GM19099 (cell line): ENCODE data around the gene IGFBP3.

Experiments
- POLR2A ChIP-seq: IDR thresholded peaks from 3 replicates; pipeline ENCODE4 v1.6.1; 2011; ENCODE audit warnings: low read depth; ENCODE audit not compliant: insufficient read length; ENCODE audit errors: extremely low read depth

The IGFBP3 gene

DNA sequence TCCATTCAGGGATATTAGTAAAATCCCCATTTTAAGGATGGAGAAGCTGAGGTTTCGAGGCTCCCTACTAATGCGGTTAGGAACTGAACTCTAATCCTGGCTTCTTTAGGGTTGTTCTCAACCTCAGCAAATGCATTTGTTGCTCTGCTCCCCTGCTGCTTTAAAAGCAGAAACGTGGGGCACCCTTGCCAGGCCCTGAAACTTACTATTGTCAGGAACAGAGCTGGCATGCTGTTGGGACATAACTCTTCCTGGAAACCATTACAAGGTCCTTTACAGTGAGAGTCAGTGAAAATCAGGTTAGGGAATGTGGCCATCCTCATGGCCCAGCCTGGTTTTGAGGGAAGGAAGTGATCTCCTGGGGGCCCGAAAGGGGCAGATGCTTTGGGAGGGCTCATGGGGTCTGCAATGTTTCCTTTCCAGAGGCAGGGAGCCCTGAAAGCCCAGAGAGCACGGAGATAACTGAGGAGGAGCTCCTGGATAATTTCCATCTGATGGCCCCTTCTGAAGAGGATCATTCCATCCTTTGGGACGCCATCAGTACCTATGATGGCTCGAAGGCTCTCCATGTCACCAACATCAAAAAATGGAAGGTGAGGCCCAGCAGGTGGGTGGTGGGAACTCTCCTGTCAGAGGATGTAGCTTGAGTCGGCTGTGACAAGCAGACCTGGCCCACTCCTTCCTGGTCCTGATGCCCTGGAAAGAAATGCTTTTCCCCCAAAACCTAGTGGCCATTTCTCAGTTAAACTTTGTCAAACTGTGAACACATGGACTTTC lies 30.8 kb downstream of the IGFBP3 start:
- no peak for TF ChIP-seq POLR2A

DNA sequence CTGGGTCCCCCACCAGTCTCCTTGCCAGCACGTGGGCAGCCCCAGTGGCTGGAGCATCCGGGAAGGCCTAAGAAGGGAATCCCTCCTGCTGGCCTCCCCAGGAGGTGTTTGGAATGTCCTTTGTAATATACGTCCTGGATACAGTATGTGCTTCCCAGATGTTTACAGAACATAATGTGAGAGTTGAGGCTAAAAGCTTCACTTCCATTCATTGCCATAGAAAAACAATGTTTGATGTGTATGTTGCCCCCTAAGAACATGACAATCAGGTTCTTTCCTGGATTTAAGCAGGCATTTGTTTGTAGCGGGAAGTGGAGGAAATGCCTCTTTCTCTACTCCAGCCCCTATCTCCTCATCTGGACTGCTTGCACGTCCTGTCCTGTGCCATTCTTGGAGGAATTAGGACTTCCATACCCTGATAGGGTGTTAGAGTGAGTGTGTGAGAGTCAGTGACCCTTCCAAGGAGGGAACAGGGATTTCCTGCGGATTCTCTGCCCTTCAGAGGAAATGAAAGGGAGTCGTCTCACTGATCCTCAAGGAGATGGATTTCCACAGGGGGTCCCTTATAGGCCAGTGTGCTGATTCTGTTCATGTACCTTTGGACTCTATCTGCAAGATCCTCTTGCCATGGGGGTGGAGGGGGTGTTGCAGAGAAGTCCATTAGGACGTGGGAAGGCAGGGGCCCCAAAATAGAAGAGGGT lies 31.6 kb downstream of the IGFBP3 start:
- no peak for TF ChIP-seq POLR2A

DNA sequence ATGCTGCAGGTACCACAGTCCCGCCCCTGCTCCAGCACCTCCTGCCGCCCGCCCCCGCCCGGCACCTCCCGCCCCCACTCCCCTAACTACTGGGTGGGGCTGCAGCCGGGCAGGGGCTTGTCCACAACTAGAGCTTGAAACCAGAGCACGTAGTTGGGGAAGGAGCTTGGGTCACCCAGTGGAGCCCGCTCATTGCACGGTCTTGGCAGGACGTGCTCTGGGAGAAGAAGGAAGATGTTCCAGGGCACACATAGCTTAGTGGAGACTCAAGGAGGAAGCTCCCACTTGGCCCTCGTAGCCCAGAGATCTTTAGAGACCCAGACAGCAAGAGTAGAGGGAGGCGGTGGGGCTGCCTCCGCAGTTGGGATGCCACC lies 32.1 kb downstream of the IGFBP3 start:
- TF ChIP-seq POLR2A, result no peak

DNA sequence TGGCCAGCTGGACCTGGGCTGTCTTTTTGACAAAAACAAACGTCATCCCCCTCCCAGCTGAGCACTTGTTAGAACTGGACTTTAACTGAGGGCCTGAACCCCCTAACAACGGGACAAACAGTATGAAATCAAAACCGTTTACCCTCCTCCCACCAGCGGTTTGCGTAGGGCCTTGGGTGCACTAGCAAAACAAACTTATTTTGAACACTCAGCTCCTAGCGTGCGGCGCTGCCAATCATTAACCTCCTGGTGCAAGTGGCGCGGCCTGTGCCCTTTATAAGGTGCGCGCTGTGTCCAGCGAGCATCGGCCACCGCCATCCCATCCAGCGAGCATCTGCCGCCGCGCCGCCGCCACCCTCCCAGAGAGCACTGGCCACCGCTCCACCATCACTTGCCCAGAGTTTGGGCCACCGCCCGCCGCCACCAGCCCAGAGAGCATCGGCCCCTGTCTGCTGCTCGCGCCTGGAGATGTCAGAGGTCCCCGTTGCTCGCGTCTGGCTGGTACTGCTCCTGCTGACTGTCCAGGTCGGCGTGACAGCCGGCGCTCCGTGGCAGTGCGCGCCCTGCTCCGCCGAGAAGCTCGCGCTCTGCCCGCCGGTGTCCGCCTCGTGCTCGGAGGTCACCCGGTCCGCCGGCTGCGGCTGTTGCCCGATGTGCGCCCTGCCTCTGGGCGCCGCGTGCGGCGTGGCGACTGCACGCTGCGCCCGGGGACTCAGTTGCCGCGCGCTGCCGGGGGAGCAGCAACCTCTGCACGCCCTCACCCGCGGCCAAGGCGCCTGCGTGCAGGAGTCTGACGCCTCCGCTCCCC lies 32.7 kb downstream of the IGFBP3 start, which contains the start of gene IGFBP1:
Gene IGFBP1 (plus strand): TSS at position 304 of the 808 bp plus-strand sequence. CDS start 165 bp downstream, at position 469.
- TF ChIP-seq POLR2A, result no peak

DNA sequence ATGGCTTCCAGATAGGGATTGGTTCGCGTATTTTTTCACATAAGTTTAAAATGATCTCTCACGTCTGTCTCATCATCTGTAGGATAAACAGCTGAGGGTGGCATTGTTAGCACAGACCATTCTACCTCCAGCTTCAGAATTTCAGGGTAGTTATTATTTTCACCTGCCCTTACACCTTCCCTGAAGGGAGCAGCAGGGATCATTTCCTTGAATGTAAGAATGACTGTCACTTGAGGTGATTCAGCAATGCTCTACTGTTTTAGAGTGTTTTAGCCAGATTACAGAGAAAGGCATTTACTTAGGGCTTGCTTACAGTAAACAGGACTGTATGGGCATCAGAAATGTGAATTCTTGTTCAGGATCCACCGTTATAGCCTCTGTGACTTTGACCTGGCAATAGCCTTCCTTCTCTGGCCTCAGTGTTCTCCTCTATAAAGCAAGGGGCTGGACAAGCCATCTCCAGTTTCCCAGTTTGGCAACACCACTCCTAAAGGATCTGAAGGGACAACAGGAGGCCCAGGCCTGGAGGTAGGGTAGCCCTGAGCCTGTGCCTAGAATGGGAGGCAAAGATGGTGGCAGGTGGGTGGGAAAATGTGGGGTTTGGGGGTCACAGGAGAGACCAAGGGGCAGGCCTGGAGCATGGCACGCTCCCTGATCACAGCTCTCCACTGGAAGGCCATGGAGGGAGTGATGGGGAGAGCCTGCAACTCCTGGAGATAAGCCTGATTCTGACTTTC lies 34.0 kb downstream of the IGFBP3 start:
- no peak for TF ChIP-seq POLR2A

DNA sequence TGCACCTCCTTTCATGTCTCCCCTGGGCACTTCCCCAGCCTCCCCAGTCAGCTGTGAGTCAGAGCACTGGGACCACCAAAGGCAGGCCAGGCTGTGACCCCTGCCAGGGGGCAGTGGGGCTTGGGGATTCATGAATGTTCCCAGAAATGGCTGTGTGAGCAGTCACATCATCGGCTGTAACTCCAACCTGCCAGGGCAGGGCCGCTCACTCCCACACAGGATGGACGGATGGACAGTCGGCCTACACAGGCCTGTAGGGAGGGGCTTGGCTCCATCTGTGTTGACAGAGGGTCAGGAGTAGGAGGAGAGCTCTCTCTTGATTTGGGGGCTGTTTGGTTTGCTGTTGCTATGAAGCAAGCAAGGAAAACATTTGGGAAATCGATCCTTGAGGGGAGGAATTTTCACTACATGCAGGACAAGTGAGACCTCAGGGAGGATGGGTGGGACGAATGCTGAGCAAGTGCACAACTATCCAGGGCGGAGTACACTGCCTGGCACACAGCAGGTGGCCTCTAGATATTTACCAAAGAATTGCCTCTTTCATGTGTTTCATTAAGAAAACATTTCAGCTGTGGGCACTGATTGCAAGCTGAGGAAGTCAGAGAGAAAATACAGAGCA lies 35.7 kb downstream of the IGFBP3 start:
- TF ChIP-seq POLR2A, result no peak

DNA sequence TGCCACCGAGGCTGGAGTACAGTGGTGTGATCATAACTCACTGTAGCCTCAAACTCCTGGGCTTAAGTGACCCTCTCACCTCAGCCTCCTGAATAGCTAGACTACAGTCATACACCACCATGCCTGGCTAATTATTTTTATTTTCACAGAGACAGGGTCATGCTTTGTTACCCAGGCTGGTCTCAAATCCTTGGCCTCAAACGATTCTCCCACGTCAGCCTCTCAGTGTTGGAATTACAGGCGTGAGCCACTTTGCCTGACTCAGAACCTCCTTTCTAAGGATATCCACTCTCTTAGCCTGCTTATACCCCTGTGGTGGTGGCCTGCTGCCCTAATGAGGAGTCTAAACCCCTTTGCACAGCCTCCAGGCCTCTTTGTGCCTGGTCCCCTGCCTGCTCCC lies 36.9 kb downstream of the IGFBP3 start:
- TF ChIP-seq POLR2A, result no peak

DNA sequence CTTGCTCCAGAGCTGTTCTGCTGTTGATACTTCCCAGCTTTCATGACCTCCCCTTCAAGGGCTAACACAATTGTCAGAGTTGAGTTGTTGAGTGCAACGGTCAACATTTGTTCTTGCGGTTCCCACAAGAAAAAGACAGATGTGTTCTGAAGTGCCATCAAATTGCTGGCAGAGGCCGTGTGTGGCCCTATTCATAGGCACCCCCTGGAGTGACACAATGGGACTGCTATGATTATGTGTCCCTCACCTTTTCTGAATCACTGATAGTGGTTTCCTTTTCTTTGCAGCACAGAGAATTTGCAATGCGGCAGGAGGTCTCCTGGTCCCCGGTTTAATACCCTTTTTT lies 38.6 kb downstream of the IGFBP3 start:
- TF ChIP-seq POLR2A, result no peak

DNA sequence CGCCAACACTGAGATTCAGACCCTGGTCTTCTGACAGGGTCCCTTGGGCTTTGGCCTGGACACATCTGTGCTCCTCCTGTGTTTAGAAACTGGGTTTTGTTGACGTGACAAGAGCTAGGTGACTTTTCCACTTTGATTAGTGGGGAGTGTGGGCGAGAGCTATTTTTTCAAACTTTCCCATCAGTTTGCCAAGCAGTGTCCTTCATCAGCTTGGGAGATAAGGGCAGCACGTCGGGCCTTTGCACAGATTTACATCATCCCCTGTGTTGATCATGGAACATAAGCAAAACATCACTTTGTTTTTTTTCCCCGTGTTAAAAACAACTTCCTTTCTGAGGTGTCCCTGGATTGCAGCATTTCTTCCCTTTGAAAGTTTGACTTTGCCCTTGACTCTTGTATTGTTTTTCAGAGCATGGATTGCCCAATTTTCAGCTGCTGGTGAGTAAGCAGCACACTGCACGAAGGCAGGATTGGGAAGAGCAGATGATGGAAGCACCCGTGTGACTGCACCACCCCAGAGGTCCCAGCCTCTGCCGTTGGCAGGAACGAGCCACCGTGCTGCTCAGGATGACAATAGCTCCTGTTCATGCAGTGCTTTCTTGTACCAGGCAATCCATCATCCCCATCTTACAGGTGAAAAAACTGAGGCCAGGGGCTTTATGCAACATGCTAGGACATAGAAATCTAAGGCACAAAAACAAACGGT lies 39.2 kb downstream of the IGFBP3 start:
- no peak for TF ChIP-seq POLR2A

DNA sequence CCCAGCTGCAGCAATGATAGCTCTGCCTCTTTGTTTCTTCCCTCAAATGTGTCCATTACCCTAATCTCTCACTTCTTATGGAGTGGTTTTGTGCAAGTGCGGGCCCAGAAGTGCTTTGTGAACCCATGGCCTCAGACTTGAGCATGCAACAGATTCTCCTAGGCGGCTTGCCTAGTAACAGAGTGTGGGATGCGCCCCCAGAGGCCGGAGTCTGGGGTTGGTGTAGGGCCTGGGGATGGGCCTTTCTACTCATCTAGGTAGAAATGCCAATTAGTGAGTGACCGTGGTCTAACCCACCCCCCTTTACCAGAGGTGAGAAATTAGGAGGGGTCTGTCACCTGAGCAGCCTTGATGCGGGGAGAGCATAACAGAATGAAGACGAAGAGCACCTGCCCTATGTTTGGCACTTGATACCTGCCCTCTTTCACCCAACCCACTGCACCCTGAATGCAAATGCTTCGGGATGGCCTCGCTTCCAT lies 39.8 kb downstream of the IGFBP3 start:
- TF ChIP-seq POLR2A, result no peak

DNA sequence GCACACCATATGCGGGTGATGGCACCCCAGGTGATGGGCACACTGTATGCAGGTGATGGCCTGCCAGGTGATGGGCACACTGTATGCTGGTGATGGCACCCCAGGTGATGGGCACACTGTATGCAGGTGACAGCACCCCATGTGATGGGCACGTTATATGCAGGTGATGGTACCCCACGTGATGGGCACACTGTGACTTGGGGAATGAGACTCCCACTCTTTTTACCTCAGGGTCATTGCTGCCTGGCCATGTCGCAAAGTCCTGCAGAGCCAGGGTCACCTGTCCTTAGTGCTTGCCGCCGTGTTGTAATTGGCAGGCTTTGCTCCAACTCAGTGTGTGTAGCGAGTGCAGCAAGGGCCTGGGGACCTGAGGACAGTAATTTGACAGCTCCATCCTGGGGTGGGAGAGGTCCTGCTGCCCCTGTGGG lies 40.6 kb downstream of the IGFBP3 start:
- TF ChIP-seq POLR2A, result no peak

DNA sequence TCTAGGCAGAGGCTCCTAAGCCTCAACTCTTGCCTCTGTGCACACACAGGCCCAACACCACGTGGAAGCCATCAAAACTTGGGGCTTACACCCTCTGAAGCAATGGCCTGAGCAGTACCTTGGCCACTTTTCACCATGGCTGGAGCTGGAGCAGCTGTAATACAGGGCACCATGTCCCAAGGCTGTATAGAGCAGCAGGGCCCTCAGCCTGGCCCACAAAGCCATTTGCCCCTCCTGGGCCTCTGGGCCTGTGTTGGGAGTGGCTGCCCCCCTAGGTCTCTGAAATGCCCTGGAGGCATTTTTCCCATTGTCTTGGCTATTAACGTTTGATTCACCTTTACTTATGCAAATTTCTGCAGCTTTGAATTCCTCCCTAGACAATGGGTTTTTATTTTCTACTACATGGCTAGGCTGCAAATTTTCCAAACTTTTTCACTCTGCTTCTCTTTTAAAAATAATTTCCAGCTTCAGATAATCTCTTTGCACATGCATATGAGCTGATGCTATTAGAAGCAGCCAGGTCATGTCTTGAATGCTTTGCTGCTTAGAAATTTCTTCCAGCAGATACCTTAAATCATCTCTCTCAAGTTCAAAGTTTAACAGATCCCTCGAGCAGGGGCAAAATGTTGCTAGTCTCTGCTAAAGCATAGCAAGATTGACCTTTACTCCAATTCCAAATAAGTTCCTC lies 42.5 kb downstream of the IGFBP3 start:
- no peak for TF ChIP-seq POLR2A

DNA sequence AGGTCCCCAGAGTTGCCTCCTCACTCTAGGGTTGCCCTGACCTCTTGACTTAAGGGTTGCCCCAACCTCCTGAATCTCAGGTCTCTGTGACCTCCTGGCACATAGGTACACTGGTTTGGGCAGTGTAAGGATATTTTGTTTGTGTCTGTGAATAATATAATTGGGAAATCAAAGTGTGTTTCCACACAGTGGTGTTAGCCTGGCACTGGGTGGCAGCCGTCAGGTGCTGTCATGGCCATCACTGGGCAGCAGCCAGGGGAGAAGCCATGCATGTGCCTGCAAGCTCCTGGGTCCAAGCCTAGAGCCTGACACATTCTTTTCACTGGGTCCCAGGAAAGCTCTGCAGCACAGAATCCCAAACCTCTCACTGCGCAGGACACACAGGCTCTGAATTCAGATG lies 44.6 kb downstream of the IGFBP3 start:
- TF ChIP-seq POLR2A, result no peak
